NCI-H2227 (cell line): Measurements from ENCODE around the gene SPTBN4.
"Not testable (repeated sequence)": the region's sequence is repeated elsewhere in the genome, so short reads cannot be mapped to it uniquely, and the experiment has no call there.

ENCODE experiments used
- DNase-seq: peaks from one replicate; lab custom pipeline; 2025; ENCODE audit not compliant: unreplicated experiment; lab: John Stamatoyannopoulos, UW

SPTBN4 gene

DNA sequence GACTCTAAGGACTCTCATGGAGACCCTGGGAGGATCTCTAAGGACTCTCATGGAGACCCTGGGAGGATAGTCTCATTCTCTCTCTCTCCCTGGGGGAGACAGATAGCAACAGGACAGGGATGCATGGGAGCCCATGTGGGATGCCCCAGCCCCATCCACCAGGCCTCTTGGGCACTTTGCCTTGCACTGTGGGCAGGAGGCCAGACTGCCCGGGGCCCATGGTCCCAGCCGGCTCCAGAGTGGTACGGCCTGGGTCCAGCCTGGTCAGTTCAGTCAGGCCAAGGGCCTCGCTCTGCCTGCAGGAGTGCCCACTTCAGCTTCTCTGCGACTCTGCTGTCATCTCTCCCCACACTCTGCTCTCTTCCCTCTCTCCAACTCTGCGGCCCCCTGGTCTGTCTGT is 61.3 kb downstream of the SPTBN4 start:
- DNase-seq = no peak

DNA sequence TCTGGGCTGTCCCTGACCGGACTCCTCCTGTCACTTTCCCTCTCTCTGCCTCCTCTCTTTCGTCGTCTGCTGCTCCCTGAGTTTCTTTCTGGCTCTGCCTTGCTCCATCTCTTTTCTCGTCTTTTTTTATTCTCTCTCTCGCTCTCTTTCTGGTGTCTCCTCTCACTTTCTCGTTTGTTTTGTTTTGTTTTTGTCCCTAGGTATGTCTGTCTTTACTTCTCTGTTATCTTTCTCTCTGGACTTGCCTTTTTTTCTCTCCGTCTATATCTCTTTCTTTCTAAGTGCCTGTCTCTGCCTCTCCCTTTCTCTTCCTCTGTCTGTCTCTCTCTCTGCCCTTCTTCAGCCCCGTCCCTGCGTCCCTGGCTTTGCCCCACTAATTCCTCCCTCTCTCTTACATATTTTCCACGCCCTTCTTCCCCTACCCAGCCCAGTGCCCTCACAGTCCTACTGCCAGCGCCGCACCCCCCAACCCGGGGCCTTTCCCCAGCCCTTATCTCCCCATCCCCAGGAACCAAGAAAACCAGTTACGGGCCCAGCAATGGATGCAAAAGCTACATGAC is 61.8 kb downstream of the SPTBN4 start:
- no peak for DNase-seq

DNA sequence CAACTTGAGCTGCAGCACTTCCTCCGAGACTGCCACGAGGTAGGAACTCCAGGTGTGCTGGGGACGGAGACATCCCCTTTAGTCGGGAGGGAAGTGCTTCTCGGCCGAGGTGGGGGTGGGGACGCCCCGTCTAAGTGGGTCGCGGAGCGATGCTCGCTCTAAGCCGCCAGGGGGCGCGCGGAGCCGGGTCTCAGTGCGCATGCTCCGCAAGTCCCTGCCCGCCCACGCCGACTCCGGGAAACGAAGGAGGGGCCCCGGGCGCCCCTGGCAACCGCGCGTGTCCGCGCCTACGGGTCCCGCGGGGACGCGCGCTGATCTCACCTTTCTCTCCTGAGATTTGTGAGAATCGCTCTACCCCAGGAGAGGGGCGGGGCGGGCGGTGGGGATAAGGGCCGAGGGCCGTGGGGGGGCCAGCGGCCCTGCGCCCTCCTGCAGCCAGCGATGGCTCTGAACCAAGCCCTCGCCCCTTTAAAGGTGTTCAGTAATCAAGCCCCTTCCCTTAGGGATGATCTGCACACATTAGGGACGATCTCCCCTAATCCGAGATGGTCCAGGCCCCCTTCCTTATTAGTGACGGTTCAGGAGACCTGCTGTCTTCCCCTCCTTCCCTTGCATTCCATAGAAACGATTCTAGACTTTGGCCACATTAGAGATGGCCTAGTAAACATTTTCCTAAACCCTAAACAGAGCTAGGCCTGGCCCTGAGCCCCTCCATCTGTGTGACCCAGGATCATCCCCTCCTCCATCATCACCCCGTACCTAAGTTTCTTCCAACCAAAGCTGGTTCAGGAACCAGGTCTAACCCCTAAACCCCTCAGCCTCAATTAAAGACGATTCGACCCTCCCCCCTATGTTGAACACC is 62.5 kb downstream of the SPTBN4 start:
- peak; percentile 99 for DNase-seq

DNA sequence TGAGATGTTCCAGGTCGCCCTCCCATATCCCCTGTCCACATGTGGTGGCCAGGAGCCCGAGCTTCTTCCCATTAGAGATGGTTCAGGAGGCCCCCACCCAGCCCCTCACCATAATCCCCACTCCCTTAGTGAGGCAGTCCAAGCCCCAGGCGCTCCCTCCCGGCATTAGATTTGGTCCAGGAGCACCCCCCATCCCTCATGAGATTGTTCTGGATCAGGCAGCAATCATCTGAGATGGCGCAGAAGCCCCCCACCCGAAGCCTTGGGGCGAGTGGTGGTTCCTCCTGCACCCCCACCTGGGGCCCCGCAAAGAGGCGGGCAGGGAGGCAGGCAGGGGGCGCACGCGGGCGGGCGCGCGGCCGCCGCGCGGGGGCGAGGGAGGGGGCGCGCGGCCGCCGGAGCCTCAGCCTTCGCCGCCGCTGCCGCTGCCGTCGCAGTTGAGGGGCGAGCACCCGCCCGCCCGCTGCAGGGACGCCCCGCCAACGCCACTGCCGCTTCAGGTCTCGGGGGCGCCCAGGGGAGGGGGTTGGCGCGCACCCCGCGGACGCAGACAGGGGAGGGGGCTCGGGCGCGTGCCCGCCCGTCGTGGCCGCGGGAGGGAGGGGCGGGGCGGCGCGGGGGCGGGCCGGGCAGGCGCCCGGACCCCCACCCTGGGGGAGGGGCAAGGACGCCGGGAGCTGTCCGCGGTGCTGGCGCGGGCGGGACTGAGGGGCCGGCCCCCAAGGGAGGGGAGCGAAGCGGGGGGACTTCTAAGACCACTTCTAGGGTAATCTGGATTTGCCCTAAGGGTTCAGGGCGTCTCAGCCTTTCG is 63.5 kb downstream of the SPTBN4 start:
- peak; percentile 97 for DNase-seq

DNA sequence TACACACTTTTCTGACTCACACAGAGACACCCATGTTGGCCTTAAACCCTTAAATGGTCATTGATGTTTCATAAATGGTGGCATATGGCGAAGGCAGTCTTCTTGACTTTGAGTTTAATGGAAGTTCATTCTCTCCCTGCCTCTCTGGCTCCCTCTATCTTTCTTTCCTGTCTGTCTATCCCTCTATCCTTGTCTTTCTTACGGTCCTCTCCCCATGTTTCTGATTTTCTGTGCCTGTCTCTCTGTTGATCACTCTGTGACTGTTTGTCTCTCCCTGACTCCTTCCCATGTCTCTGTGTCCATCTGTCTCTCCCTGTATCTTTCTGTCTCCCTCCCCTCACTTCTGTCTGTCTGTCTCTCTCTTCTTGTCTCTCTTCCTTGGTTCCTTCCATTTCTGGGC is 66.7 kb downstream of the SPTBN4 start:
- no peak for DNase-seq

DNA sequence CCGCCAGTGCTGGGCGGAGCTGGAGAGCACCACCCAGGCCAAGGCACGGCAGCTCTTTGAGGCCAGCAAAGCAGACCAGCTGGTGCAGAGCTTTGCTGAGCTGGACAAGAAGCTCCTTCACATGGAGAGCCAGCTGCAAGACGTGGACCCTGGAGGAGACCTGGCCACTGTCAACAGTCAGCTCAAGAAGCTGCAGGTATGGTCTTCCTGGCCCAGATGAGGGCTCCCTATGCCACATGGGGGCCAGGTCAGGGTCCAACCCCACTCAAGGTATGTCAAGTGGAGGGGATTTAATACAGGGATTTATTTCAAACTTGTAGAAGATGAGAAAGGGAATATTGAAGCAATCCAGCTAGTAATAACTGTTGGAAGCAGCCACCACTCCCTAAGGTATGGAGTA is 67.3 kb downstream of the SPTBN4 start:
- DNase-seq = no peak

DNA sequence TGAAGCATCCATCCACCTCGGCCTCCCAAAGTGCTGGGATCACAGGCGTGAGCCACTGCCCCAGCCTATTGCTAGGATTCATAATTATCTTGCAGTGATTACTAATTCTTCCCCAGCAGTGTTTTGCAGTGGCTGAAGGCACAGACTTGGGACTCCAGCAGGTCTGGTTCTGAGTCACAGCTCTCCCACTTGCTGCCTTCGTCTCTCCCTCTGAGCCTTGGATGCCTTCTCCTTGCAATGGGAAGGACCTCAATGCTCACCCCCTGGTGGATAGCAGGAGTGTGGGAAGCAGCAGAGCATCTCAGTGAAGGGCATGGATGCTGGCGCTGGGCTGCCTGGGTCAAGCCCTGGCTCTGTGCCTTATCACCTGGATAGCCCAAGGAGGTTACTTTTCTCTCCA is 72.3 kb downstream of the SPTBN4 start:
- no peak for DNase-seq

DNA sequence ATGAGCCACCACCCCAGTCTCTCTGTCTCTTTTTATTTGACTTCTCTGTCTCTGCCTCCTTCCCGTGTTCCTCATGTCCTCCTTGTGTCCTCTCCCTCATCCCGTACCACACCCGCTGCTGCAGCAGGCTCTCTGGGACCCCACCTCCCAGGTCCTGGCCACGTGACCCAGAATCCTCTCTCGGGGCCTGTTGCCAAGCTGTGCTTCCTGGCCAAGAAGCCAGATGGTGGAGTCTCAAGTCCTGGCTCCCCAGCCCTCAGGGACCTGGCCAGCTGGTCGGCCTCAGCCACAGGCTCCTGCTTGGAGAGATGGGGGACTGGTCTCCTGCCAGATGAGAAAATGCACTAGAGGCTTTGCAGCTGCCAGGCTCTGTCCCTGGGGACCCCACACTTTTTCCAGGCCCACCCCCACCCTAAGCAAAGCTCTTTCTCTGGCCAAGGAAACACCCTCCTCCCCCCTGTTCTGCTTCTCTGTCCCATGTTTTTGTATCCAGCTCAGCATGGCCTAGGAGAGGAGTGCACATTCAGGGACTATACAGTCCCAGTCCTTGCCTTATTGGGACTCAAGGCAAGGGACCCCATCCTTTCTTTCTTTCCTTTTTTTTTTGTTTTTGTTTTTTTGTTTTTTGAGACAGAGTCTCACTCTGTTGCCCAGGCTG is 75.5 kb downstream of the SPTBN4 start:
- DNase-seq = no peak

DNA sequence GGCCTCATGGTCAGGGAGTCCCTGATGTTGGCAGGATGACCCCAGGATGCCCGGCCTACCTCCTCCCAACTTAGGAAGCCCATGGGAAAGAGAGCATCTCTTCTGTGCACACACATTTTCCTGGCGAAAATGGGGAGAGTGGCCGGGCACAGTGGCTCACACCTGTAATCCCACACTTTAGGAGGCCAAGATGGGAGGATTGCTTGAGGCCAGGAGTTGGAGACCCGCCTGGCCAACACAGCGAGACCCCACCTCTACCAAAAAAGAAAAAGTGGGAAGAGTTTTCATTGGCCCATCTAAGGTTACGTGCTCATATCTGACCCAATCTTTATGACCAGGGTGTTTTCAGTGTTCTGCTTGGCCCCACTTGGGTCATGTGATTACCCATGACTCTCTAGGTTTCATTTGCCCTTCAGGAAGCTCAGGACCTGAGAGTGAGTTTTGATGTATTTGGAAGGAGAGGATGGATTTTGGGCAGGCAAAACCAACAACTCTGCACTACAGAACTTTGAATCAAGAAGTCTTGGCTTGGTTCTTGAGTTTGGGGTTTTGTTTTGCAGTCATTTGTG is 76.3 kb downstream of the SPTBN4 start:
- DNase-seq = no peak

DNA sequence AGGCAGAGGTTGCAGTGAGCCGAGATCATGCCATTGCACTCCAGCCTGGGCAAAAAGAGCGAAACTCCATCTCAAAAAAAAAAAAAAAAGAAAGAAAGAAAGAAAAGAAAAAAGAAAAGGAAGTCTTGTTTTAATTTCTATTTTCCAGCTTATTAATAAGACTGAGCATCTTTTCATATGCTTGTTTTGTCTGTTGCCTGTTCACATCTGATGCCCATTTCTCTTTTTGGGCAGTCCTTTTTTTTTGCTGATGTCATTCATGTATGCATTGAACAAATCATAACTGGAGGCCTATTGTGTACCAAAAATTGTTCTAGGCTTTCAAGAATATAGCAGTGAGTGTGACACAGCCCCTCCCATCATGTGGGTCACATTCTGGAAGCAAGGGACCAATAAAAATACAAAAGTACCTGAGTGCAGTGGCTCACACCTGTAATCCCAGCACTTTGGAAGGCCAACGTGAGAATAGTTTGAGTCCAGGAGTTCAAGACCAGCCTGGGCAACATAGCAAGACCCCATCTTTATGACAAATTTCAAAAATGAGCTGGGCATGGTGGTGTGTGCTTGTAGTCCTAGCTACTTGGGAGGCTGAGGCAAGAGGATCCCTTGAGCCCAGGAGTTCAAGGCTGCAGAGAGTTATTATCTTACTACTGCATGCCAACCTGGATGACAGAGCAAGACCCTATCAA is 79.5 kb downstream of the SPTBN4 start:
- DNase-seq = not testable (repeated sequence)

DNA sequence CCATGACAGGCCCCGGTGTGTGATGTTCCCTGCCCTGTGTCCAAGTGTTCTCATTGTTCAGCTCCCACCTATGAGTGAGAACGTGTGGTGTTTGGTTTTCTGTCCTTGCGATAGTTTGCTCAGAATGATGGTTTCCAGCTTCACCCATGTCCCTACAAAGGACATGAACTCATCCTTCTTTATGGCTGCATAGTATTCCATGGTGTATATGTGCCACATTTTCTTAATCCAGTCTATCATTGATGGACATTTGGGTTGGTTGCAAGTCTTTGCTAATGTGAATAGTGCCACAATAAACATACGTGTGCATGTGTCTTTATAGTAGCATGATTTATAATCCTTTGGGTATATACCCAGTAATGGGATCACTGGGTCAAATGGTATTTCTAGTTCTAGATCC is 80.4 kb downstream of the SPTBN4 start:
- not testable (repeated sequence) for DNase-seq

DNA sequence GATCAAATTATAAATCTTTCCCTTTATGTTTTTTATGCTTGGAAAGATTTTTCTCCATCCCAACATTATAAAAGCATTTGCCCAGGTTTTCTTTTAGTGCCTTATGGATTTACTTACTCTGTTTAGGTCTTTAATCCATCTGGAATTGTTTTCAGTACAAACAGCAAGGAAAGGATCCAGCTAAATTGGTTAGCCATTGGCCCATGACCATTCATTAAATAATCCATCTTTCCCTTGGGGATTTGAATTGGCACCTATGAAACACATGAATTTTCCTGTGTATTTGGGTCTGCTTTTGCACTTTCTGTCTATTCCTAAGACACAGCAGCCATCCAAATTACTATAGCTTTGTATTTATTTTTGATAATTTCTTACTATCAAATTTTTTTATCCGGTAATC is 81.0 kb downstream of the SPTBN4 start:
- DNase-seq = no peak

DNA sequence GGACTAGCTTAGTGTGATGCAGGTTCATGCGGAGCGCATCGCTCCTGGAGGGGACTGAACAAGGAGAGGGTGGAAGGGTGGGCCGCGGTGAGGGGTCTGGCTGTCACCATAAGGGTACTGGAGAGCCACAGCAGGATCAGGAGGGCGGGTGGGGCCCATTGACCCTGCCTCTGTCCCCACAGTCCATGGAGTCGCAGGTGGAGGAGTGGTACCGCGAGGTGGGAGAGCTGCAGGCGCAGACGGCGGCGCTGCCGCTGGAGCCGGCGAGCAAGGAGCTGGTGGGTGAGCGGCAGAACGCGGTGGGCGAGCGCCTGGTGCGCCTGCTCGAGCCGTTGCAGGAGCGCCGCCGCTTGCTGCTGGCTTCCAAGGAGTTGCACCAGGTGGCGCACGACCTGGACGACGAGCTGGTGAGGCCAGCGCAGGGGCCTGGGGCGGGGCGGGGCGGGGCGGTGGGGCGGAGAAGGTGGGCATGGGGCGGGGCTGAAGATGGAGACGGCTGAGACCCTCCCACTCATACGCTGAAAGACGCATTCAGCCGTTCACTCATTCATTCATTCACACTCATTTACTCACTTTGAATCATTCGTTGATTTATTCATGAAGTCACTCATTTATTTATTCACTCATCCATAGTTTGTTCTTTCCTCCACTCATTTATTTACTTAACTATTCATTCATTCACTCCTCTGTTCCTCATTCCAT is 82.4 kb downstream of the SPTBN4 start:
- peak; percentile 99 for DNase-seq

DNA sequence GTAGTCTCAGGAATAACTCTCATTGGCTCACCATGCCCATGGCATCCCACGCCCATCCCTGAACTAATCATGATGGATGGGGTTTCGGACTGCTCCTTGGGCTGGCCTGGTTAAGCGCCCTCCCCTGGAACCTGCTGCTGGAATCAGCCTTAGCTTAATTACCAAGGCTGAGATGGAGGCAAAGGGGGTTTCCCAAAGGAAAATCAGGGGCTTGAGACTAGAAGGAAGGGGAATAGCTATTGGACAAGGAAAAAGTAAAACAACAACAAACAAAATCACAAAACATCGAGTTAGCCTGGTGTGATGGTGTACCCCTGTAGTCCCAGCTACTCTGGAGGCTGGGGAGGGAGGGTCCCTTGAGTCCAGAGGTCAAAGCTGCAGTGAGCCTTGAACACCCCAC is 84.2 kb downstream of the SPTBN4 start:
- no peak for DNase-seq

DNA sequence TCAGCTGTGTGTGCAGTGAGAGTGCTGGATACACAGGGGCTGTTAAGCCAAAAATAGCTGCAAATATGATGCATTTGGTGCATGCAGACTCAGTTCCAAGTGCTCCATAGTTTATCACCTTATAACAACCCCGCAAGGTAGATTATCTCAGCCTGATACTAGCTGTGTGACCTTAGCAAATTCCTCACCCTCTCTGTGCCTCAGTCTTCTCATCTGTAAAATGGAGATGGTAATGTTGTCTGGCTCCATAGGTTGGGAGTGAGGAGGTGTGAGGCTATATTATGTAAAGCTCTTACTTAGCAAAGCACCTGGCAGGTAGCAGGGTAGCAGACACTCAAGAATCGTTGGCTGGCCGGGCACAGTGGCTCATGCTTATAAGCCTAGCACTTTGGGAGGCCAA is 86.0 kb downstream of the SPTBN4 start:
- DNase-seq = no peak

DNA sequence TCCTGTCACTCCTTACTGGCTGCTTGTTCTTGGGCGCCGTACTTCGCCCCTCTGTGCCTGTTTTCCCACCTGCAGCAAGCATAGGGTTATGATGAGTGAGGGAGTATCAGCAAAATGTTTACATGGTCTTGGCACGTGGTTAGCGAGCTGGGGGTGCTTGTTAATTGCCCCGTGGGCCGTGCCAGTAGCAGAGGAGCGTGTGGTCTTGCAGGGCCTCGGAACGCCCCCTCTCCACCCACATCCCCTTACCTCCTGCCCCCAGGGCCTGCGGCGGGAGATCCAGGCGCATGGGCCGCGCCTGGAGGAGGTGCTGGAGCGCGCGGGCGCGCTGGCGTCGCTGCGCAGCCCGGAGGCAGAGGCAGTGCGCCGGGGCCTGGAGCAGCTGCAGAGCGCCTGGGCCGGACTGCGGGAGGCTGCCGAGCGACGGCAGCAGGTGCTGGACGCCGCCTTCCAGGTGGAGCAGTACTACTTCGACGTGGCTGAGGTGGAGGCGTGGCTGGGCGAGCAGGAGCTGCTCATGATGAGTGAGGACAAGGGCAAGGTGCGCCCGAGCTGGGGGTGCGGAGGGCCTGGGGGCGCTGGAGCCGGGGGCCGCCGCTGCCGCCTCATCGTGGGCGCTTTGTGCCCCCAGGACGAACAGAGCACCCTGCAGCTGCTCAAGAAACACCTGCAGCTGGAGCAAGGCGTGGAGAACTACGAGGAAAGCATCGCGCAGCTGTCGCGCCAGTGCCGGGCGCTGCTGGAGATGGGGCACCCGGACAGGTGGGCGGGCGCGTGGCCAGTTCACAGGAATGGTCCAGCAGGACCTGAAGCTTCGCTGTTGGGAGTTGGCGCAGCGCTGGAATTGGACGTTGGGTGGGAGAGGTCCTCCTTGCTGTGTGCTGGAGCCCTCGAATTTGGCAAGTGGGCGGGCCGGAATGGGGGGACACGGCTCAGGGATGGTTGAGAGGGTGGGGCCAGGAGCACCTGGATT is 87.4 kb downstream of the SPTBN4 start:
- DNase-seq = no peak

DNA sequence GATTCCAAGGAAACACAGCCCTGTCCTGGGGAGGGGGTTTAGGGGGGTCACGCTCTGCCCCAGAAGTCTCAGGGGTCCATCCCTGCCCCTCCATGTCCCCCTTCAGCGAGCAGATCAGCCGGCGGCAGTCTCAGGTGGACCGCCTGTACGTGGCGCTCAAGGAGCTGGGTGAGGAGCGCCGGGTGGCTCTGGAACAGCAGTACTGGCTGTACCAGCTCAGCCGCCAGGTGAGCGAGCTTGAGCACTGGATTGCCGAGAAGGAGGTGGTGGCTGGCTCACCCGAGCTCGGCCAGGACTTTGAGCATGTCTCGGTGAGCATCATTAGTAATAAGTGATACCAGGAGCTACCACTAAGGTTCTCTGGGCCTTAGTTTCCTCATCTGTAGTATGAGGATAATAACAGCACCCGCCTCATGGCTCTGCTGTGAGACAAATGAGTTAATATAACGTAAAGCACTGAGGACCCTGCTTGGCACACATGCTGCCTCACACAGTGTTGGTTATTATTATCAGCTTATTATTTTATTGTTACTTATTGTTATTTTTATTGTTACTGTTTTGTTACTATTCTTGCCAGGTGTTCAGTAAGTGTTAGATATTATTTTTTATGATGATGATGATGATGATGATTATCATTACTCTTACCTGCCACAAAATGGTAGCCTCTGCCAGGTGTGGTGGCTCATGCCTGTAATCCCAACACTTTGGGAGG is 89.3 kb downstream of the SPTBN4 start:
- no peak for DNase-seq

DNA sequence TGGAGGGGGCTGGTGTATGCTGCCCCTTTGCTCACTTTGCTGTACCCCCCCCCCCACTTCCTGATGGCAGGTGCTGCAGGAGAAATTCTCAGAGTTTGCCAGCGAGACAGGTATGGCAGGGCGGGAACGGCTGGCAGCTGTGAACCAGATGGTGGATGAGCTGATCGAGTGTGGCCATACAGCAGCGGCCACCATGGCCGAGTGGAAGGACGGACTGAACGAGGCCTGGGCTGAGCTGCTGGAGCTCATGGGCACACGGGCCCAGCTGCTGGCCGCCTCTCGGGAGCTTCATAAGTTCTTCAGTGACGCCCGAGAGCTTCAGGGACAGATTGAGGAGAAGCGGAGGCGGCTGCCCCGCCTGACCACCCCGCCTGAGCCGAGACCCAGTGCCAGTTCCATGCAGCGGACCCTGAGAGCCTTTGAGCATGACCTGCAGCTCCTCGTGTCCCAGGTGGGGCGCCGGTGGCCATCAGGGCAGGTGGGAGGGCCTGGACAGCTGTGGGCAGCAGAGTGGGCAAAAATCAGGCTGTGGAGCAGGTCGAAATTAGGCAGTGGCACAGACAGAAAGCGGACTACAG is 90.2 kb downstream of the SPTBN4 start:
- no peak for DNase-seq
